ENCODE measurements around the gene TOX3. TPM values are rescaled to one million over a fixed set of nuclear protein-coding genes. Genes with fewer than 3 reads are reported as not detected.

The TOX3 gene
- polyA plus RNA-seq, 2 of the 4 experiments (the other 2 are of a cell fraction) = 0.10 to 2.2 TPM

DNA sequence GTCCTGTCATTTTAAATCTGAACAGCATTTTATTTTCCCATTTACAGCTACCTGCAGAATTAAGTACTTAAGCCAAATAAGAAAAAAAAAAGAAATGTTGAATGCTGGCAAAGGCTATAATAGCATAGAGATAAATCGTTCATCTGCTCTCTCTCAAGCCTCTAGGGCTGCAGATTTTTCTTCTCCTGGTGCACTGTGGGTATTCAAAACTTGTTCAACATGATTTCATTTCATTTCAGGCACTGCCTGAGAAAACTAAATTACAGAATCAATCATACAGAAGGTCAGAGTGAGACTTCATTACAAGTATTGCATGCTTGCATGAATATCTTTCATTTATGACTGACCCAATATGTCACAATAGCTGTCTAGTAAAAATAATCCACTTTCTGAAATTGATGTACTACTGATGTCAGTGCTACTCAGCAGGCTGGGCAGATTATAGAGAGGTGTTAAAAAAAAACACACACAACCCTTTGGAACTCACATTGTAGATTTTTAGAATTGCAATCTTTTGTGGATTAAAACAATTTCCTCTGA is 86.2 kb downstream of the TOX3 start:
- no peaks in the 10 kb centered on the region for H3K9me3 ChIP-seq
- ChIA-PET POLR2A (no interaction called here), CTCF (no interaction called here)
- no peaks in the 10 kb centered on the region for H3K4me1 ChIP-seq
- H3K4me3 ChIP-seq = no peak overlapping the region
- 13% methylated on average over 1 of the region's 1 CpG for WGBS (ENCODE audit: missing lambda C conversion rate)
- no peak overlapping the region for H3K4me2 ChIP-seq
- TF ChIP-seq NR3C1 (IDR thresholded peaks at IDR 0.05) (no peak), HOXB5 (CRISPR knock-in tag; IDR thresholded peaks at IDR 0.05) (no peak), ZFP36 (IDR thresholded peaks at IDR 0.05; ENCODE audit: borderline replicate concordance, partially characterized antibody) (no peak), POLR2A (IDR thresholded peaks at IDR 0.05; ENCODE audit: low read length) (no peak)
- TF ChIP-seq, protein P1, sequence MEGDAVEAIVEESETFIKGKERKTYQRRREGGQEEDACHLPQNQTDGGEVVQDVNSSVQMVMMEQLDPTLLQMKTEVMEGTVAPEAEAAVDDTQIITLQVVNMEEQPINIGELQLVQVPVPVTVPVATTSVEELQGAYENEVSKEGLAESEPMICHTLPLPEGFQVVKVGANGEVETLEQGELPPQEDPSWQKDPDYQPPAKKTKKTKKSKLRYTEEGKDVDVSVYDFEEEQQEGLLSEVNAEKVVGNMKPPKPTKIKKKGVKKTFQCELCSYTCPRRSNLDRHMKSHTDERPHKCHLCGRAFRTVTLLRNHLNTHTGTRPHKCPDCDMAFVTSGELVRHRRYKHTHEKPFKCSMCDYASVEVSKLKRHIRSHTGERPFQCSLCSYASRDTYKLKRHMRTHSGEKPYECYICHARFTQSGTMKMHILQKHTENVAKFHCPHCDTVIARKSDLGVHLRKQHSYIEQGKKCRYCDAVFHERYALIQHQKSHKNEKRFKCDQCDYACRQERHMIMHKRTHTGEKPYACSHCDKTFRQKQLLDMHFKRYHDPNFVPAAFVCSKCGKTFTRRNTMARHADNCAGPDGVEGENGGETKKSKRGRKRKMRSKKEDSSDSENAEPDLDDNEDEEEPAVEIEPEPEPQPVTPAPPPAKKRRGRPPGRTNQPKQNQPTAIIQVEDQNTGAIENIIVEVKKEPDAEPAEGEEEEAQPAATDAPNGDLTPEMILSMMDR (IDR thresholded peaks at IDR 0.05) = no peak
- TF ChIP-seq, protein P2, sequence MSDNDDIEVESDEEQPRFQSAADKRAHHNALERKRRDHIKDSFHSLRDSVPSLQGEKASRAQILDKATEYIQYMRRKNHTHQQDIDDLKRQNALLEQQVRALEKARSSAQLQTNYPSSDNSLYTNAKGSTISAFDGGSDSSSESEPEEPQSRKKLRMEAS (IDR thresholded peaks at IDR 0.05) = no peak
- no peak overlapping the region for H3K27ac ChIP-seq
- no peak for FAIRE-seq
- no peak for DNase-seq (ENCODE audit: low read depth in 1 of 2, low spot score in 1 of 2)
- no peak for ATAC-seq

DNA sequence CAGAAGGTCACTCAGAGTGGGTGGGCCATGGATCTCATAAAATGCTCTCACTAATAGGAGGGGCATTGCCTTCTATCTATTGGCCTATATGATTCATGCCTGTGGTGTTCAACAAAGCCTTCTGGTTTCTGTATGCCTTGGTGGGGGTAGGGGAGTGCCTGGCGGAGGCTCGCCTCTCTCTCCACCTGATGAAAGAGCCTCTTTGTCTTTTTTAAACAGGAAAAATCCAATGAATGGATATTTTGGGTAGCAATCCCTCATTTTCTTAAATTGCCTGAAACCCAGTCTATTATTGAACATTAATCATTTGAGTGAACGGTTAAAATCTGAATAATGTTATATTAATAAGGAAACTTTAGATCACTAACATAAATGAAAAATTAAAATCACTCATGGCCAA is 90.6 kb downstream of the TOX3 start:
- WGBS (ENCODE audit: missing lambda C conversion rate) = 53% methylated on average over 3 of the region's 3 CpGs
- Histone ChIP-seq H3K9me3 (no peaks in the 10 kb centered on the region), H3K4me1 (no peaks in the 10 kb centered on the region), H3K27ac (no peak overlapping the region), H3K4me2 (no peak overlapping the region), H3K4me3 (no peak overlapping the region)
- TF ChIP-seq JUNB (IDR thresholded peaks at IDR 0.05) (no peak), CEBPB (IDR thresholded peaks at IDR 0.05) (no peak), CHD4 (IDR thresholded peaks at IDR 0.05; ENCODE audit: borderline replicate concordance) (no peak), ZNF302 (CRISPR knock-in tag; IDR thresholded peaks at IDR 0.05) (no peak), MYC (IDR thresholded peaks at IDR 0.05; ENCODE audit: borderline replicate concordance, low read length) (no peak)
- TF ChIP-seq, protein P3, sequence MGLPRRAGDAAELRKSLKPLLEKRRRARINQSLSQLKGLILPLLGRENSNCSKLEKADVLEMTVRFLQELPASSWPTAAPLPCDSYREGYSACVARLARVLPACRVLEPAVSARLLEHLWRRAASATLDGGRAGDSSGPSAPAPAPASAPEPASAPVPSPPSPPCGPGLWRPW (IDR thresholded peaks at IDR 0.05) = no peak
- ATAC-seq = no peak
- FAIRE-seq = no peak
- POLR2A ChIA-PET = no interaction called here
- CTCF ChIA-PET = no interaction called here
- no peak for DNase-seq (ENCODE audit: low read depth in 1 of 2, low spot score in 1 of 2)

DNA sequence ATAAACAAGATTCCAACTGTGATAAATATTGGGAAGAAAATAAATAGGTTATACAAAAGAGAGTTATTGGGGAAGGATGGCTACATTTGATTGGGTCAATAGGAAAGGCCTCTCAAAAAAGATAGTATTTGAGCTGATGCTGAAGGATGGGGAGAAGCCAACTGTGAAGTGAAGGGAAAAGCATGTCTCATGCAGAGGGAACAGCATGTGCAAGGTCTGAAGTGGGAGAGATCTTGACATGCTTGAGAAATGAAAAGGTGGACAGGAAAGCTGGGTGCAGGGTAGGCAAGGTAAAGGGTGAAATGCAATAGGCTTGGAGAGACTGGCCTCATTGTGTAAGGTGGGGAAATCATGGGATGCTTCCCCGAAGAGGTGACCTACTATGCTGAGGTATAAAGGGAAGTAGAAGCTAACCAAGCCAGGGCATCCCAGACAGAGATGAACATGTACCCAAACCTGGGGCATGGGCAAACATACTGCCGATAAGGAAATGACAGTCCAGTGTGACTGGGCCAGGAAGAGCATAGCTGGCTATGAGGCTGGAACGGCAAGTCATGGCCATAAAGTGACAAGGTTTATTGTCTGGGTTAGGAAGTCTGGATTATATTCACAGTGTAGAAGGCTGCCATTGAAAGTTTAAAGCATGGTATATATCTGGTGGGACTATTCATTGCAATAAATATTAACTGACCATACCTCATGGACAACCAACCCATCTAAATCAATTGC is 91.2 kb downstream of the TOX3 start:
- 70% methylated on average over 3 of the region's 3 CpGs for WGBS (ENCODE audit: missing lambda C conversion rate)
- Histone ChIP-seq H3K27ac (no peak overlapping the region), H3K4me2 (no peak overlapping the region), H3K4me1 (no peaks in the 10 kb centered on the region), H3K4me3 (no peak overlapping the region), H3K9me3 (no peaks in the 10 kb centered on the region)
- no peak for DNase-seq (ENCODE audit: low read depth in 1 of 2, low spot score in 1 of 2)
- ChIA-PET POLR2A (no interaction called here), CTCF (no interaction called here)
- no peak for FAIRE-seq
- no peak for ATAC-seq
- TF ChIP-seq HOXA7 (CRISPR knock-in tag; IDR thresholded peaks at IDR 0.05) (no peak), RCOR1 (IDR thresholded peaks at IDR 0.05; ENCODE audit: low read depth, low read length) (no peak), TFCP2L1 (CRISPR knock-in tag; IDR thresholded peaks at IDR 0.05) (no peak), ZNF302 (CRISPR knock-in tag; IDR thresholded peaks at IDR 0.05) (no peak), KDM5A (IDR thresholded peaks at IDR 0.05) (no peak), NFE2L2 (conservative IDR thresholded peaks at IDR 0.05; ENCODE audit: low read length) (no peak), HOXB5 (CRISPR knock-in tag; IDR thresholded peaks at IDR 0.05) (no peak), RARB (CRISPR knock-in tag; IDR thresholded peaks at IDR 0.05) (no peak), MYC (IDR thresholded peaks at IDR 0.05; ENCODE audit: borderline replicate concordance, low read length) (no peak), HDAC2 (IDR thresholded peaks at IDR 0.05) (no peak), FOSL2 (IDR thresholded peaks at IDR 0.05) (no peak), FOSL2 (CRISPR knock-in tag; IDR thresholded peaks at IDR 0.05) (no peak), CHD2 (IDR thresholded peaks at IDR 0.05; ENCODE audit: low read length, partially characterized antibody) (no peak), RFX5 (IDR thresholded peaks at IDR 0.05) (no peak), RAD21 (conservative IDR thresholded peaks at IDR 0.05 in 1 of 2, IDR thresholded peaks at IDR 0.05 in 1 of 2) (no peak), MAFK (IDR thresholded peaks at IDR 0.05; ENCODE audit: partially characterized antibody) (no peak), JUNB (IDR thresholded peaks at IDR 0.05) (no peak)
- TF ChIP-seq, protein P4, sequence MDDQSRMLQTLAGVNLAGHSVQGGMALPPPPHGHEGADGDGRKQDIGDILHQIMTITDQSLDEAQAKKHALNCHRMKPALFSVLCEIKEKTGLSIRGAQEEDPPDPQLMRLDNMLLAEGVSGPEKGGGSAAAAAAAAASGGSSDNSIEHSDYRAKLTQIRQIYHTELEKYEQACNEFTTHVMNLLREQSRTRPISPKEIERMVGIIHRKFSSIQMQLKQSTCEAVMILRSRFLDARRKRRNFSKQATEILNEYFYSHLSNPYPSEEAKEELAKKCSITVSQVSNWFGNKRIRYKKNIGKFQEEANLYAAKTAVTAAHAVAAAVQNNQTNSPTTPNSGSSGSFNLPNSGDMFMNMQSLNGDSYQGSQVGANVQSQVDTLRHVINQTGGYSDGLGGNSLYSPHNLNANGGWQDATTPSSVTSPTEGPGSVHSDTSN (IDR thresholded peaks at IDR 0.05) = no peak
- TF ChIP-seq, protein P5, sequence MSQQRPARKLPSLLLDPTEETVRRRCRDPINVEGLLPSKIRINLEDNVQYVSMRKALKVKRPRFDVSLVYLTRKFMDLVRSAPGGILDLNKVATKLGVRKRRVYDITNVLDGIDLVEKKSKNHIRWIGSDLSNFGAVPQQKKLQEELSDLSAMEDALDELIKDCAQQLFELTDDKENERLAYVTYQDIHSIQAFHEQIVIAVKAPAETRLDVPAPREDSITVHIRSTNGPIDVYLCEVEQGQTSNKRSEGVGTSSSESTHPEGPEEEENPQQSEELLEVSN (IDR thresholded peaks at IDR 0.05; ENCODE audit: borderline replicate concordance, low read depth) = no peak
